ENCODE data around the gene SH3PXD2A.

GRCh38 chr10:103732339-103733044, 122.9 kb downstream of the SH3PXD2A start:
- TF ChIP-seq, protein P1, sequence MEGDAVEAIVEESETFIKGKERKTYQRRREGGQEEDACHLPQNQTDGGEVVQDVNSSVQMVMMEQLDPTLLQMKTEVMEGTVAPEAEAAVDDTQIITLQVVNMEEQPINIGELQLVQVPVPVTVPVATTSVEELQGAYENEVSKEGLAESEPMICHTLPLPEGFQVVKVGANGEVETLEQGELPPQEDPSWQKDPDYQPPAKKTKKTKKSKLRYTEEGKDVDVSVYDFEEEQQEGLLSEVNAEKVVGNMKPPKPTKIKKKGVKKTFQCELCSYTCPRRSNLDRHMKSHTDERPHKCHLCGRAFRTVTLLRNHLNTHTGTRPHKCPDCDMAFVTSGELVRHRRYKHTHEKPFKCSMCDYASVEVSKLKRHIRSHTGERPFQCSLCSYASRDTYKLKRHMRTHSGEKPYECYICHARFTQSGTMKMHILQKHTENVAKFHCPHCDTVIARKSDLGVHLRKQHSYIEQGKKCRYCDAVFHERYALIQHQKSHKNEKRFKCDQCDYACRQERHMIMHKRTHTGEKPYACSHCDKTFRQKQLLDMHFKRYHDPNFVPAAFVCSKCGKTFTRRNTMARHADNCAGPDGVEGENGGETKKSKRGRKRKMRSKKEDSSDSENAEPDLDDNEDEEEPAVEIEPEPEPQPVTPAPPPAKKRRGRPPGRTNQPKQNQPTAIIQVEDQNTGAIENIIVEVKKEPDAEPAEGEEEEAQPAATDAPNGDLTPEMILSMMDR (IDR thresholded peaks at IDR 0.05) = no peak
- no peak for TF ChIP-seq POLR2A (IDR thresholded peaks at IDR 0.05)

Measured in Peyer's patch (tissue), 4 donors.